ENCODE data around the gene AP3B1.

- TF ChIP-seq EZH2phosphoT487 (conservative IDR thresholded peaks at IDR 0.05; ENCODE audit: low read length) (no peak), CTCF (IDR thresholded peaks at IDR 0.05; ENCODE audit: insufficient read depth, low read length, poor library complexity, severe bottlenecking) (no peak)
Observed at GRCh38 chr5:78001197-78001596, 293.3 kb downstream of the AP3B1 start.

Measured in SU-DHL-6 (cell line).